ENCODE results near the gene LMAN1L.
A peak's percentile ranks its signal among the peaks of the same experiment; 100 is the strongest.

Gene LMAN1L

GRCh38 chr15:74770211-74770903 lies 42.3 kb upstream of the LMAN1L start:
- H3K4me3 ChIP-seq (ENCODE audit: low read length) = no peak overlapping the region
- TF ChIP-seq CTCF (IDR thresholded peaks at IDR 0.05; ENCODE audit: insufficient read depth, low read depth, low read length, missing control alignments) = no peak
- no peak for DNase-seq (ENCODE audit: low read depth)

GRCh38 chr15:74773329-74773728 lies 39.3 kb upstream of the LMAN1L start:
- no peak overlapping the region for H3K4me3 ChIP-seq (ENCODE audit: low read length)
- DNase-seq (ENCODE audit: low read depth) = no peak
- TF ChIP-seq CTCF (IDR thresholded peaks at IDR 0.05; ENCODE audit: insufficient read depth, low read depth, low read length, missing control alignments) = no peak

- no peak for TF ChIP-seq CTCF (IDR thresholded peaks at IDR 0.05; ENCODE audit: insufficient read depth, low read depth, low read length, missing control alignments)
- H3K4me3 ChIP-seq (ENCODE audit: low read length) = no peak overlapping the region
- DNase-seq (ENCODE audit: low read depth) = peak; percentile 77
Observed at GRCh38 chr15:74773731-74774252, 38.8 kb upstream of the LMAN1L start.

GRCh38 chr15:74775132-74775562 lies 37.5 kb upstream of the LMAN1L start:
- no peak overlapping the region for H3K4me3 ChIP-seq (ENCODE audit: low read length)
- DNase-seq (ENCODE audit: low read depth) = no peak
- TF ChIP-seq CTCF (IDR thresholded peaks at IDR 0.05; ENCODE audit: insufficient read depth, low read depth, low read length, missing control alignments) = no peak

GRCh38 chr15:74775894-74776293 lies 36.7 kb upstream of the LMAN1L start:
- no peak for TF ChIP-seq CTCF (IDR thresholded peaks at IDR 0.05; ENCODE audit: insufficient read depth, low read depth, low read length, missing control alignments)
- no peak overlapping the region for H3K4me3 ChIP-seq (ENCODE audit: low read length)
- DNase-seq (ENCODE audit: low read depth) = no peak

GRCh38 chr15:74776821-74777768 lies 35.5 kb upstream of the LMAN1L start:
- DNase-seq (ENCODE audit: low read depth) = no peak
- no peak overlapping the region for H3K4me3 ChIP-seq (ENCODE audit: low read length)
- no peak for TF ChIP-seq CTCF (IDR thresholded peaks at IDR 0.05; ENCODE audit: insufficient read depth, low read depth, low read length, missing control alignments)
